ENCODE results near the gene POLN. TPM values are rescaled to one million over a fixed set of nuclear protein-coding genes. Genes with fewer than 3 reads are reported as not detected.

The POLN gene
- total RNA-seq, 2 experiments from 2014 or later = 4.0 to 4.4 TPM

GRCh38 chr4:2083116-2083825 is 158.7 kb downstream of the POLN start:
- H3K36me3 ChIP-seq (ENCODE audit: insufficient read depth, low read length) = no peaks in the 10 kb centered on the region
- H3K4me1 ChIP-seq (ENCODE audit: insufficient read depth, low read length, poor library complexity, severe bottlenecking) = no peaks in the 10 kb centered on the region
- H4K20me1 ChIP-seq (ENCODE audit: insufficient read depth, low read length) = no peaks in the 10 kb centered on the region
- CTCF ChIA-PET (ENCODE audit: unreplicated experiment) = no interaction called here
- POLR2A ChIA-PET = interaction anchor here (0.7 kb wide), 1 partner anchor 73 kb away, joined by 3 read pairs; no protein-coding TSS in a partner anchor
- H3K4me2 ChIP-seq (ENCODE audit: low read length) = no peak overlapping the region
- H3K9me3 ChIP-seq (ENCODE audit: low read length) = no peaks in the 10 kb centered on the region
- no peak overlapping the region for H3K27ac ChIP-seq (ENCODE audit: low read depth, low read length, poor library complexity, severe bottlenecking)
- TF ChIP-seq, protein P1, sequence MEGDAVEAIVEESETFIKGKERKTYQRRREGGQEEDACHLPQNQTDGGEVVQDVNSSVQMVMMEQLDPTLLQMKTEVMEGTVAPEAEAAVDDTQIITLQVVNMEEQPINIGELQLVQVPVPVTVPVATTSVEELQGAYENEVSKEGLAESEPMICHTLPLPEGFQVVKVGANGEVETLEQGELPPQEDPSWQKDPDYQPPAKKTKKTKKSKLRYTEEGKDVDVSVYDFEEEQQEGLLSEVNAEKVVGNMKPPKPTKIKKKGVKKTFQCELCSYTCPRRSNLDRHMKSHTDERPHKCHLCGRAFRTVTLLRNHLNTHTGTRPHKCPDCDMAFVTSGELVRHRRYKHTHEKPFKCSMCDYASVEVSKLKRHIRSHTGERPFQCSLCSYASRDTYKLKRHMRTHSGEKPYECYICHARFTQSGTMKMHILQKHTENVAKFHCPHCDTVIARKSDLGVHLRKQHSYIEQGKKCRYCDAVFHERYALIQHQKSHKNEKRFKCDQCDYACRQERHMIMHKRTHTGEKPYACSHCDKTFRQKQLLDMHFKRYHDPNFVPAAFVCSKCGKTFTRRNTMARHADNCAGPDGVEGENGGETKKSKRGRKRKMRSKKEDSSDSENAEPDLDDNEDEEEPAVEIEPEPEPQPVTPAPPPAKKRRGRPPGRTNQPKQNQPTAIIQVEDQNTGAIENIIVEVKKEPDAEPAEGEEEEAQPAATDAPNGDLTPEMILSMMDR (conservative IDR thresholded peaks at IDR 0.05; ENCODE audit: low read length) = no peak
- TF ChIP-seq EZH2phosphoT487 (IDR thresholded peaks at IDR 0.05; ENCODE audit: borderline replicate concordance, low read depth, low read length) = no peak
- DNase-seq (ENCODE audit: low spot score) = no peak
- no peak overlapping the region for H3K4me3 ChIP-seq (ENCODE audit: low read depth, low read length, poor library complexity, severe bottlenecking)
- no peaks in the 10 kb centered on the region for H3K9me2 ChIP-seq (ENCODE audit: insufficient read depth, low read length)
- H3K79me2 ChIP-seq (ENCODE audit: insufficient read depth, low read depth, low read length) = no peaks in the 10 kb centered on the region
- BruUV-seq (replicated peaks) = no TSS peak
- intact Hi-C loops (cut with micrococcal nuclease; ENCODE audit: unreplicated experiment) = no loop called here
- H2AFZ ChIP-seq (ENCODE audit: low read length) = no peak overlapping the region

DNA sequence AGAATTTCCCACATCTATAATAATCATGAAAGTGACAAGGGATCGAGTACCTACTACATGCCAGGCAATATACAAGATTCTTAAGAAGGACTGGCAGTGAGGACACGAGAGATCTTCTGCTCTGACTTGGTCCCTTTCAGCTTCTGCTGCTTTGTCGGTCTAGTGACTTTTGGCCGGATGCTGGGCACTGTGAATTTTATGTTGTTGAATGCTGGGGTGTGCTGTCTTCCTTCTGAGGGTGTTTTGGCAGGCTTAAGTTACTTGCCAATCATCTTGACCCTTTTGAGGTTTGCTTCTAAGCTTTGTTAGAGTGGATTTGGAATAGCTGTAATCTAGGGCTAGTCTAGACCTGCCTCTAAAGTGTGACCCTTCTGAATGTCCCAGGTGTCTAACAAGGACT is 159.3 kb downstream of the POLN start:
- H3K4me3 ChIP-seq (ENCODE audit: low read depth, low read length, poor library complexity, severe bottlenecking) = no peak overlapping the region
- no peaks in the 10 kb centered on the region for H3K9me3 ChIP-seq (ENCODE audit: low read length)
- no peaks in the 10 kb centered on the region for H3K9me2 ChIP-seq (ENCODE audit: insufficient read depth, low read length)
- no peaks in the 10 kb centered on the region for H3K79me2 ChIP-seq (ENCODE audit: insufficient read depth, low read depth, low read length)
- no peaks in the 10 kb centered on the region for H3K4me1 ChIP-seq (ENCODE audit: insufficient read depth, low read length, poor library complexity, severe bottlenecking)
- H4K20me1 ChIP-seq (ENCODE audit: insufficient read depth, low read length) = no peaks in the 10 kb centered on the region
- no peaks in the 10 kb centered on the region for H3K36me3 ChIP-seq (ENCODE audit: insufficient read depth, low read length)
- ChIA-PET POLR2A (interaction anchor here (0.5 to 0.8 kb wide), 2 partner anchors 72 to 1331 kb away, joined by 3 to 4 read pairs; no protein-coding TSS in a partner anchor), CTCF (ENCODE audit: unreplicated experiment) (no interaction called here)
- H2AFZ ChIP-seq (ENCODE audit: low read length) = no peak overlapping the region
- TF ChIP-seq EZH2phosphoT487 (IDR thresholded peaks at IDR 0.05; ENCODE audit: borderline replicate concordance, low read depth, low read length) = no peak
- TF ChIP-seq, protein P1 (conservative IDR thresholded peaks at IDR 0.05; ENCODE audit: low read length) = no peak
- no TSS peak for BruUV-seq (replicated peaks)
- H3K27ac ChIP-seq (ENCODE audit: low read depth, low read length, poor library complexity, severe bottlenecking) = no peak overlapping the region
- H3K4me2 ChIP-seq (ENCODE audit: low read length) = no peak overlapping the region
- intact Hi-C loops (cut with micrococcal nuclease; ENCODE audit: unreplicated experiment) = no loop called here
- DNase-seq (ENCODE audit: low spot score) = no peak

- no peaks in the 10 kb centered on the region for H3K79me2 ChIP-seq (ENCODE audit: insufficient read depth, low read depth, low read length)
- POLR2A ChIA-PET = interaction anchor here (0.5 to 0.8 kb wide), 2 partner anchors 72 to 1332 kb away, joined by 3 to 4 read pairs; no protein-coding TSS in a partner anchor
- no peaks in the 10 kb centered on the region for H3K36me3 ChIP-seq (ENCODE audit: insufficient read depth, low read length)
- no TSS peak for BruUV-seq (replicated peaks)
- H3K9me2 ChIP-seq (ENCODE audit: insufficient read depth, low read length) = no peaks in the 10 kb centered on the region
- H3K4me2 ChIP-seq (ENCODE audit: low read length) = no peak overlapping the region
- no peaks in the 10 kb centered on the region for H3K9me3 ChIP-seq (ENCODE audit: low read length)
- no peak overlapping the region for H2AFZ ChIP-seq (ENCODE audit: low read length)
- CTCF ChIA-PET (ENCODE audit: unreplicated experiment) = interaction anchor here (0.6 kb wide), 1 partner anchor 266 kb away, joined by 3 read pairs; no protein-coding TSS in a partner anchor
- H3K4me3 ChIP-seq (ENCODE audit: low read depth, low read length, poor library complexity, severe bottlenecking) = no peak overlapping the region
- no peak for TF ChIP-seq EZH2phosphoT487 (IDR thresholded peaks at IDR 0.05; ENCODE audit: borderline replicate concordance, low read depth, low read length)
- TF ChIP-seq, protein P1 (conservative IDR thresholded peaks at IDR 0.05; ENCODE audit: low read length) = no peak
- intact Hi-C loops (cut with micrococcal nuclease; ENCODE audit: unreplicated experiment) = no loop called here
- H4K20me1 ChIP-seq (ENCODE audit: insufficient read depth, low read length) = no peaks in the 10 kb centered on the region
- no peak overlapping the region for H3K27ac ChIP-seq (ENCODE audit: low read depth, low read length, poor library complexity, severe bottlenecking)
- no peaks in the 10 kb centered on the region for H3K4me1 ChIP-seq (ENCODE audit: insufficient read depth, low read length, poor library complexity, severe bottlenecking)
- no peak for DNase-seq (ENCODE audit: low spot score)
Observed at GRCh38 chr4:2082118-2082517, 159.8 kb downstream of the POLN start.

Data from OCI-LY7 (cell line).